GM18511 (cell line): ENCODE results near the gene TRMT1.

Experiments
- ATAC-seq: cut with Tn5 transposase; IDR thresholded peaks from one replicate; pipeline ENCODE4 v1.9.1; 2021; ENCODE audit warnings: mild to moderate bottlenecking, moderate library complexity; ENCODE audit not compliant: unreplicated experiment

The TRMT1 gene

GRCh38 chr19:13074378-13074777 lies 42.2 kb downstream of the TRMT1 start:
- no peak for ATAC-seq

- ATAC-seq, result no peak
These were observed 43.3 kb downstream of the TRMT1 start for GRCh38 chr19:13073263-13073662.

- no peak for ATAC-seq
These were observed 44.2 kb downstream of the TRMT1 start for GRCh38 chr19:13072188-13072908.

GRCh38 chr19:13071444-13072187 lies 44.9 kb downstream of the TRMT1 start:
- ATAC-seq, result no peak

GRCh38 chr19:13070425-13071140 lies 46.0 kb downstream of the TRMT1 start:
- ATAC-seq, result no peak

GRCh38 chr19:13069415-13070359 lies 46.9 kb downstream of the TRMT1 start:
- no peak for ATAC-seq

GRCh38 chr19:13068085-13068846 lies 48.3 kb downstream of the TRMT1 start:
- no peak for ATAC-seq

GRCh38 chr19:13066933-13067807 lies 49.4 kb downstream of the TRMT1 start:
- ATAC-seq, result no peak

GRCh38 chr19:13066226-13066625 lies 50.3 kb downstream of the TRMT1 start:
- ATAC-seq, result no peak

GRCh38 chr19:13064092-13064489 lies 52.4 kb downstream of the TRMT1 start:
- ATAC-seq, result no peak

GRCh38 chr19:13063461-13064091 lies 53.0 kb downstream of the TRMT1 start:
- ATAC-seq, result no peak

- no peak for ATAC-seq
These were observed 54.2 kb downstream of the TRMT1 start for GRCh38 chr19:13062317-13062716.

- ATAC-seq, result peak; percentile 54
These were observed 55.3 kb downstream of the TRMT1 start for GRCh38 chr19:13060964-13061927.

GRCh38 chr19:13060233-13060963 lies 56.1 kb downstream of the TRMT1 start:
- ATAC-seq, result no peak

GRCh38 chr19:13058951-13059660 lies 57.4 kb downstream of the TRMT1 start:
- ATAC-seq, result no peak

GRCh38 chr19:13057744-13058143 lies 58.8 kb downstream of the TRMT1 start:
- no peak for ATAC-seq
